AG04450 (cell line): ENCODE measurements around the gene PSTPIP1. TPM values are rescaled to one million over a fixed set of nuclear protein-coding genes. Genes with fewer than 3 reads are reported as not detected.

Source experiments
- CTCF ChIA-PET: fragments of 300-600, 350-600 bp; formaldehyde crosslinking; extraction: SDS; loops from one replicate; lab custom pipeline; 2022; ENCODE audit warnings: antibody characterized with exemption, inconsistent platforms; lab: Charles Lee
- POLR2A ChIA-PET: fragments of 350-600 bp; formaldehyde crosslinking; extraction: SDS; loops from one replicate; lab custom pipeline; 2021; ENCODE audit warnings: antibody characterized with exemption, inconsistent platforms; lab: Yijun Ruan, JAX
- DNase-seq: peaks from one replicate; pipeline ENCODE4 v3.0.0-alpha.2; 2011; ENCODE audit warnings: low read depth, low spot score
- H3K27ac ChIP-seq: one replicate; pipeline ENCODE4 v1.5.1; 2012; ENCODE audit warnings: low read depth, low read length, control low read depth
- H3K27me3 ChIP-seq: one replicate; pipeline ENCODE4 v1.6.0; 2012; ENCODE audit warnings: low read length; ENCODE audit not compliant: control insufficient read depth, insufficient read depth
- H3K4me3 ChIP-seq: 2 replicates; pipeline ENCODE4 v1.5.1; 2011; ENCODE audit warnings: mild to moderate bottlenecking, low read depth, low read length, control low read depth
- H3K9me3 ChIP-seq: 2 replicates; pipeline ENCODE4 v1.5.1; 2012; ENCODE audit warnings: low read length; ENCODE audit not compliant: control insufficient read depth, insufficient read depth
- polyA plus RNA-seq: library from polyadenylated mRNA; depleted of rRNA; stranded (reverse); fragments of >200 nt; gene quantifications from 2 replicates; pipeline ENCODE4 v1.2.3, GENCODE V29; 2011
- TF ChIP-seq, protein P1 (sequence below): IDR thresholded peaks from 2 replicates; pipeline ENCODE4 v1.5.1; 2011; ENCODE audit warnings: low read depth, low read length, control low read depth, inconsistent platforms

The PSTPIP1 gene
- polyA plus RNA-seq, 1 experiment, result 0.21 TPM

DNA sequence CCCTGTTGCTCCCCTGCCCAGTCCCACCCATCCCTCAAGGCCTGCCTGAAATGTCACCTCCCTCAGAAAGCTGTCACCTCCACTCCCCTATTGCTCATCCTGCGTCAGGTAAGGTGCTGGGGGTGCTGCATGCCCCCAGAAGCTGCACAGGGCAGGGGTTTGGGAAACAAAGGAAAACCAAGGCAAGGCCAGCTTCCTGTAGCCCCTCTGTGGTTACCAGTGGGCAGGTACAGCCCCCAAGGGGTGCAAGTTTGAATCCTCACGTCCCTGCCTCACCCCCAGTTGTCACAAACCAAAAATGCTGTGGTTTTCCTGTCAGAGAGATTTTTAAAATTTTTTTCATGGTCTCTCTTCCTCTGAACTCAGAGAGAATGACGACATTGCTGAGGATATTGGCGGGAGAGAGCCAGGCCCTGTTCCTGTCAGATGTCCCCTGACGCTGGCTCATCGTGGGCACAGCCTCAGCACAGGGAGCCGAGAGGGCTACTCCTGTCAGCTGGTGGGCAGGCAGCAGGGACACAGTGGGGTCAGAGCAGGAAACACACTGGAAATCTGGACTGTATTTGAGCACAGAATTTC lies 27.0 kb downstream of the PSTPIP1 start:
- H3K27me3 ChIP-seq, result no peaks in the 10 kb centered on the region
- no peaks in the 10 kb centered on the region; the same call in 1 of the 2 replicates for H3K9me3 ChIP-seq
- H3K27ac ChIP-seq, result no peak overlapping the region
- ChIA-PET CTCF (interaction anchor here (0.9 to 2.1 kb wide), 2 partner anchors 522 to 611 kb away, joined by 3 to 10 read pairs; no protein-coding TSS in a partner anchor), POLR2A (no interaction called here)
- TF ChIP-seq, protein P1, sequence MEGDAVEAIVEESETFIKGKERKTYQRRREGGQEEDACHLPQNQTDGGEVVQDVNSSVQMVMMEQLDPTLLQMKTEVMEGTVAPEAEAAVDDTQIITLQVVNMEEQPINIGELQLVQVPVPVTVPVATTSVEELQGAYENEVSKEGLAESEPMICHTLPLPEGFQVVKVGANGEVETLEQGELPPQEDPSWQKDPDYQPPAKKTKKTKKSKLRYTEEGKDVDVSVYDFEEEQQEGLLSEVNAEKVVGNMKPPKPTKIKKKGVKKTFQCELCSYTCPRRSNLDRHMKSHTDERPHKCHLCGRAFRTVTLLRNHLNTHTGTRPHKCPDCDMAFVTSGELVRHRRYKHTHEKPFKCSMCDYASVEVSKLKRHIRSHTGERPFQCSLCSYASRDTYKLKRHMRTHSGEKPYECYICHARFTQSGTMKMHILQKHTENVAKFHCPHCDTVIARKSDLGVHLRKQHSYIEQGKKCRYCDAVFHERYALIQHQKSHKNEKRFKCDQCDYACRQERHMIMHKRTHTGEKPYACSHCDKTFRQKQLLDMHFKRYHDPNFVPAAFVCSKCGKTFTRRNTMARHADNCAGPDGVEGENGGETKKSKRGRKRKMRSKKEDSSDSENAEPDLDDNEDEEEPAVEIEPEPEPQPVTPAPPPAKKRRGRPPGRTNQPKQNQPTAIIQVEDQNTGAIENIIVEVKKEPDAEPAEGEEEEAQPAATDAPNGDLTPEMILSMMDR, result no peak
- no peak for DNase-seq
- H3K4me3 ChIP-seq, result no peak overlapping the region

DNA sequence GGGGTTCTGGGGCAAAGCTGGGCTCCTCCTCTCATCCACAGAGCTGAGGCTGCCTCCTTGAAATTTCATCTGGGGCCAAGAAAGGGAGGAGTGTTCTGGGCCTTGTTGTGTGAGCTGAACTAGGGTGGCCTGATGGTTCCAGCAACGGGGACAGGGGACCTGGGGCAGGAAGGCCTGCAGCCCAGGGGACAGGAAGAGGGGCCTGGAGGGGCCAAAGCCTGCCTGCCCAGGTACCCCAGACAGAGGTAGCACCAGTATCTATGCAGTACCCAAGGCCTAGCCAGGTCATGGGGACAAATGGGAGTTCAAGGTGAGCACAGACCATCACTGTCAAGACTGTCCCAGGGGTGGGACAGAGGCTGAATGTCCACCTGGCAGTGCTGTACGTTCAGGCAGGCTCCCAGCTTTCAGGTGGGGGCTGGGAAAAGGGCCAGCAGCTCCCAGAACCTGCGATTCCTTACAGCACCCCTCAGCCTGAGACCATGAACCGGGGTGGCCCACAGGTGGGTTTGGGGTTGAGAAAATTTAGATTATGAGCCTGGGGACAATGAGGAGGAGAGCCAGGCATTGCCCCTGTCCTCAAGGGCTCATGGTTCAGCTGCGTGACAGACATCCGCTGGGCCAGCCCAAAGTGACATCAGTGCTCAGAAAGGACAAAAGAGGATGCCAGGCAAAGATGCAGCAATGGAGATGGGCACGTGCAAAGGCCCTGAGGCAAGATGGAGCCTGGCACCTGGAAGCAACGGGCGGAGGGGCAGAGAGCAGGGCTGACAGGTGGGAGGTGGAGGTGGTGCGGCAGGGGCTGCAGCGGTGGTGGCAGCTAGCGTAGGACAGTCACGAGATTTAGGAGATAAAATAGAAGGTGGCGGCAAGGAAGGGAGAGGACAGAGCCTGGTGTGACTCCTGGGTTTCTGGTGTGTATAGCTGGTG lies 28.0 kb downstream of the PSTPIP1 start:
- DNase-seq, result no peak
- H3K4me3 ChIP-seq, result no peak overlapping the region
- H3K27me3 ChIP-seq, result no peaks in the 10 kb centered on the region
- CTCF ChIA-PET, result interaction anchor here (0.7 to 2.8 kb wide), 14 partner anchors 12 to 610 kb away, joined by 3 to 16 read pairs (median 4); partner anchors contain the start of gene LINGO1
- TF ChIP-seq, protein P1, result no peak
- H3K27ac ChIP-seq, result no peak overlapping the region
- no peaks in the 10 kb centered on the region; the same call in 1 of the 2 replicates for H3K9me3 ChIP-seq
- POLR2A ChIA-PET, result no interaction called here

DNA sequence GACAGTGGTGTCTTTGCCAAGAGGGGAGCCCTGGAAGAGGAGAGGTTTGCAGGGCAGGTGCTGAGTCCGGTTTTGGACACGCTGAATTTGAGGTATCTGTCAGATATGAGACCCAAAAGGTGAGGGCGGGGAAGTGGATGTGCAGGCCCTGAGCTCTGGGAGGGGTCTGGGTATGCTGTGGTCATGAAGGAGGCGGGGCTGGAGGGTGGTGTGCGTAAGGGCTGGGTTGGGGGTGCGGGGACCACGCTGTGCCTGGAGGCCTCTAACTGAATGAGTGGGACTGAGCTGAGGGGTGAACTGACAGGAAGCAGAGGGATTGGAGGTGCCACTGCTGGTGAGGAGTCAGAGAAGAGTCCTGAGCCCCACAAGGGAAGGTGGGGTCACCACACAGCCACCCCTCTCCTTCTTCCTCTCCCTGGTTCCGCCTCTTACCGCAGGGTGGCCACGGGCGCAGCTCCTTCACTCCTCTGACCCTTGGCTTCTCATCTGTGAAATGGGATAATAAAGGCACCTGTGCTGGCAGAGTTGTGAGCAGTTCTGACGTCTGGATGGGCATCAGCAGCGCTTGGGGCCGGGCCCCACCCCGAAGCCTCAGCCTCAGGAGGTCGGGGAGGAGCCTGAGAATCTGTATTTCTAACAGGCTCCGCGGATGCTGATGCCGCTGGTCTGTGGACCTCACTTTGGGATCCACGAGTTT lies 28.8 kb downstream of the PSTPIP1 start:
- CTCF ChIA-PET, result interaction anchor here (0.7 to 2.8 kb wide), 13 partner anchors 11 to 609 kb away, joined by 3 to 16 read pairs (median 4); partner anchors contain the start of gene LINGO1
- DNase-seq, result no peak
- TF ChIP-seq, protein P1, result no peak

DNA sequence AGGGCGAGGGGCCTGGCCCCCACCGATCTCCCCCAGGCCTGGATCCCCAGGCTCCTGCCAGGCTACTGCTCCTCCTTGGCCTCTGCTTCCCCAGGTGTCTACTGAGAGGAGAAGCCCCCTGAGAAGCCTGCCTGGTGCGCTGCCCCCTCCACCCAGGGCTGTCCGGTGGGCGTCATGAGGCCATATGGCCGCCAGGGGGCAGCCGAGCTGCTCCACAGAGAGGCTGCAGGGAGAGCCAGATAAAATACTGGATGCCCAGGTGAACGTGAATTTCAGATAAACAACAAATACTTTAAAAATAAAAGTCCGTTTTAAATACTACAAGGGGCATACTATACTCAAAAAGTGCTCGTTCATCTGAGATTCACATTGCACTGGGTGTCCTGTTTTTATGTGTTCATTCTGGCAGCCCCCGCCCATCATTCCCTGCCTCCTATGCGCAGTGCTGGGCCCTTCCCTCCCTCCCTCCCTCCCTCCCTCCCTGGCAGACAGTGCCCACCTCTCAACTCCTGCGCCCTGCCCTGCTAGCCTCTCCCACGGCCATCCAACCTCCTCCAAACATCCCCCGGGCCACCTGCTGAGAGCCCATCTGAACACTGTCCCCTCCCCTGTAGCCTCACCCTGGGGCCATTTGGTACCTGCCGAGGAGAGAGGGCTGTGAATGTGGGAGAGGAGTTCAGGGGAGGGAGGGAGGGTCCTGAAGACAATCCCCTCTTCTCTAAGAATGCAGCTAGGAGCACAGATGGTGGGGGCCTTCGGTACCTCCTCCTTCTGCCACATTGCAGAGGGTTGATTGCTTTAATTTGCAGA lies 29.6 kb downstream of the PSTPIP1 start:
- no peak overlapping the region for H3K4me3 ChIP-seq
- ChIA-PET CTCF (interaction anchor here (0.6 to 2.8 kb wide), 16 partner anchors 9 to 797 kb away, joined by 3 to 16 read pairs (median 4); partner anchors contain the start of gene LINGO1), POLR2A (no interaction called here)
- no peak overlapping the region for H3K27ac ChIP-seq
- H3K27me3 ChIP-seq, result no peaks in the 10 kb centered on the region
- no peak for DNase-seq
- H3K9me3 ChIP-seq, result no peaks in the 10 kb centered on the region; the same call in 1 of the 2 replicates
- TF ChIP-seq, protein P1, result peak; percentile 91

More for the DNA sequence above, 28.8 kb downstream of the PSTPIP1 start:
- Histone ChIP-seq H3K4me3 (no peak overlapping the region), H3K9me3 (no peaks in the 10 kb centered on the region; the same call in 1 of the 2 replicates), H3K27ac (no peak overlapping the region), H3K27me3 (no peaks in the 10 kb centered on the region)
- POLR2A ChIA-PET, result no interaction called here
